HepG2 (cell line): ENCODE data around the gene DYNC2I2.

Source experiments
- EP300 ChIP-seq, 3 experiments: sonication (generic) in 1 of 3; formaldehyde crosslinking in 1 of 3; IDR thresholded peaks; 2 replicates each; pipeline versions ENCODE4 v1.5.1 to v1.6.1; 2011 to 2020; ENCODE audit warnings: low read depth in 2 of 3, low read length in 2 of 3, borderline replicate concordance in 1 of 3, improper control_type of control experiment in 1 of 3, mild to moderate bottlenecking in 1 of 3, missing genetic modification reagents in 1 of 3, moderate library complexity in 1 of 3
- EZH2 ChIP-seq: conservative IDR thresholded peaks from 2 replicates; pipeline ENCODE4 v1.6.1; 2012; ENCODE audit warnings: mild to moderate bottlenecking, low read depth, low read length, moderate library complexity
- HOXA7 ChIP-seq: sonication (generic); formaldehyde crosslinking; IDR thresholded peaks from 2 replicates; pipeline ENCODE4 v1.8.1; 2022; ENCODE audit warnings: mild to moderate bottlenecking, missing genetic modification reagents, moderate library complexity
- KAT8 ChIP-seq: IDR thresholded peaks from 2 replicates; pipeline ENCODE4 v1.6.1; 2016; ENCODE audit warnings: missing genetic modification reagents, missing compliant biosample characterization
- MYC ChIP-seq: sonication (generic); formaldehyde crosslinking; IDR thresholded peaks from 2 replicates; pipeline ENCODE4 v1.9.0; 2021; ENCODE audit warnings: missing genetic modification reagents, borderline replicate concordance
- NFYB ChIP-seq: sonication (generic); formaldehyde crosslinking; IDR thresholded peaks from 2 replicates; pipeline ENCODE4 v1.4.0; 2020; ENCODE audit warnings: missing genetic modification reagents
- POLR2A ChIP-seq, 2 experiments: IDR thresholded peaks; 2 replicates each; pipeline ENCODE4 v1.6.1; 2011; ENCODE audit warnings: low read depth in 2 of 2, low read length in 2 of 2, mild to moderate bottlenecking in 1 of 2, moderate library complexity in 1 of 2; ENCODE audit not compliant: insufficient read depth in 1 of 2
- POLR2AphosphoS2 ChIP-seq: IDR thresholded peaks from 2 replicates; pipeline ENCODE4 v1.6.1; 2011; ENCODE audit warnings: low read depth, low read length, improper control_type of control experiment
- ZBTB1 ChIP-seq: sonication (generic); formaldehyde crosslinking; IDR thresholded peaks from 2 replicates; pipeline ENCODE4 v1.4.0; 2020; ENCODE audit warnings: missing genetic modification reagents, borderline replicate concordance
- TF ChIP-seq, protein P1 (sequence below), 2 experiments: sonication (generic) in 1 of 2; formaldehyde crosslinking in 1 of 2; IDR thresholded peaks; 2 replicates each; pipeline versions ENCODE4 v1.5.1 to v1.6.1; 2011 to 2020; ENCODE audit warnings: borderline replicate concordance in 1 of 2, low read depth in 1 of 2, low read length in 1 of 2, mild to moderate bottlenecking in 1 of 2, missing genetic modification reagents in 1 of 2, moderate library complexity in 1 of 2
- TF ChIP-seq, protein P2 (sequence below): sonication (generic); formaldehyde crosslinking; IDR thresholded peaks from 2 replicates; pipeline ENCODE4 v1.4.0; 2020; ENCODE audit warnings: mild to moderate bottlenecking, missing genetic modification reagents
- TF ChIP-seq, protein P3 (sequence below): sonication (generic); formaldehyde crosslinking; IDR thresholded peaks from 2 replicates; pipeline ENCODE4 v1.4.0; 2020; ENCODE audit warnings: missing genetic modification reagents

DNA sequence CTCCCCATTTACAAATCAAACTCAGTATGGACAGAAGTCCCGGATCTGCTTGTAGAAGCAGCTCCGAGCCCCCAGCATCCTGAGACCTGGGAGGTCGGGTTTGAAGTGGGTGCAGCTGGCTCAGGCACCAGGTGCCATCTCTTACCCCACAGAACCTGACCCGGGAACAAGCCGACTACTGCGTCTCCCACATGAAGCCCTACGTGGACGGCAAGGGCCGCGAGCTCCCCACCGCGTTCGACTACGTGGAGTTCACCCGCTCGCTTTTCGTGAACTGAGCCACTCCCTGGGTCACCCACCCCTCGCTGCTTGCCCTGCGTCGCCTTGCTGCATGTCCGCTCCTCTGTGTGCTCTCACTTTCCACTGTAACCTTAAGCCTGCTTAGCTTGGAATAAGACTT lies 23.6 kb downstream of the DYNC2I2 start:
- TF ChIP-seq MYC (CRISPR knock-in tag) (no peak), NFYB (CRISPR knock-in tag) (no peak), HOXA7 (CRISPR knock-in tag) (no peak), POLR2AphosphoS2 (no peak), POLR2A (IDR thresholded peaks at IDR 0.05; ENCODE audit: insufficient read depth in 1 of 2, low read depth in 2 of 2, low read length in 2 of 2) (no peak), EP300 (IDR thresholded peaks at IDR 0.05; ENCODE audit: low read depth in 2 of 2, low read length in 2 of 2) (no peak), EP300 (CRISPR knock-in tag; IDR thresholded peaks at IDR 0.05; ENCODE audit: borderline replicate concordance) (no peak), ZBTB1 (CRISPR knock-in tag) (no peak), EZH2 (no peak), KAT8 (CRISPR knock-in tag) (no peak)
- TF ChIP-seq, protein P1, sequence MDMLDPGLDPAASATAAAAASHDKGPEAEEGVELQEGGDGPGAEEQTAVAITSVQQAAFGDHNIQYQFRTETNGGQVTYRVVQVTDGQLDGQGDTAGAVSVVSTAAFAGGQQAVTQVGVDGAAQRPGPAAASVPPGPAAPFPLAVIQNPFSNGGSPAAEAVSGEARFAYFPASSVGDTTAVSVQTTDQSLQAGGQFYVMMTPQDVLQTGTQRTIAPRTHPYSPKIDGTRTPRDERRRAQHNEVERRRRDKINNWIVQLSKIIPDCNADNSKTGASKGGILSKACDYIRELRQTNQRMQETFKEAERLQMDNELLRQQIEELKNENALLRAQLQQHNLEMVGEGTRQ (IDR thresholded peaks at IDR 0.05; ENCODE audit: low read depth, low read length): no peak
- TF ChIP-seq, protein P1 (CRISPR knock-in tag; IDR thresholded peaks at IDR 0.05; ENCODE audit: borderline replicate concordance): no peak
- TF ChIP-seq, protein P2, sequence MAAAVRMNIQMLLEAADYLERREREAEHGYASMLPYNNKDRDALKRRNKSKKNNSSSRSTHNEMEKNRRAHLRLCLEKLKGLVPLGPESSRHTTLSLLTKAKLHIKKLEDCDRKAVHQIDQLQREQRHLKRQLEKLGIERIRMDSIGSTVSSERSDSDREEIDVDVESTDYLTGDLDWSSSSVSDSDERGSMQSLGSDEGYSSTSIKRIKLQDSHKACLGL (CRISPR knock-in tag): no peak
- TF ChIP-seq, protein P3, sequence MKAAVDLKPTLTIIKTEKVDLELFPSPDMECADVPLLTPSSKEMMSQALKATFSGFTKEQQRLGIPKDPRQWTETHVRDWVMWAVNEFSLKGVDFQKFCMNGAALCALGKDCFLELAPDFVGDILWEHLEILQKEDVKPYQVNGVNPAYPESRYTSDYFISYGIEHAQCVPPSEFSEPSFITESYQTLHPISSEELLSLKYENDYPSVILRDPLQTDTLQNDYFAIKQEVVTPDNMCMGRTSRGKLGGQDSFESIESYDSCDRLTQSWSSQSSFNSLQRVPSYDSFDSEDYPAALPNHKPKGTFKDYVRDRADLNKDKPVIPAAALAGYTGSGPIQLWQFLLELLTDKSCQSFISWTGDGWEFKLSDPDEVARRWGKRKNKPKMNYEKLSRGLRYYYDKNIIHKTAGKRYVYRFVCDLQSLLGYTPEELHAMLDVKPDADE (CRISPR knock-in tag): no peak
